Limb (tissue), 2 donors: ENCODE measurements around the gene ACTL7B.
"Not testable (repeated sequence)": the region's sequence is repeated elsewhere in the genome, so short reads cannot be mapped to it uniquely, and the experiment has no call there.

ENCODE experiments used
- DNase-seq, 2 donors: peaks; one replicate each; pipeline ENCODE4 v3.0.0-alpha.2; 2016; ENCODE audit errors: extremely low spot score in 2 of 2

The ACTL7B gene

DNA sequence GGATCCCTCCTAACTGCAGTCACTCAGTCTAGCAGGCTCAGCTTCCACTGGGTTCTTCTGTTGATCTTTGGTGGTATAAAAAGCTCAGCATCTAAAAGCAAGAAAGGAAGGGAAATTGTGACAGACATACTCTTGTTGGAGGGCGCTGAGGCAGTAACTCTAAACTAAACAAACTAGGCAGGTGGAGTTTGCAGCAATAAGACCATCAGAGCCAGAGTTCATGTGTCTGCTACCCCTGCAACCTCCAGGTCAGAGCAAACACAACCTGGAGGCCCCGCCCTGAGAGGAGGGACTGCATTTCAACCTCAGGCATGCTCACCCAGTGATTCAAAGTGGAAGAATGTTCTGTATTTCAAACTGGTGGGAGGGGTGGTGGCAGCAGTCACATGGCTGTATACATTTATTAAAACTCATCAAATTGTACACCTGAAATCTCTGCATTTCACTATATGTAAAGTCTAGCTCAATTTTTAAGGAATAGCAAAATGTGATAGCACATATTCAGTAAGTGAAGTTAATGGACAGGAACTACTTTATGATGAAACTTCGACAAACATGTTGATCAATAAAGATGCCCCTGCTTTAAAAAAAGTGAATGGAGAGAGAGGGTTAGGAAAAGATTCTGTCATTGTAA lies 13.4 kb upstream of the ACTL7B start:
- no peak for DNase-seq

DNA sequence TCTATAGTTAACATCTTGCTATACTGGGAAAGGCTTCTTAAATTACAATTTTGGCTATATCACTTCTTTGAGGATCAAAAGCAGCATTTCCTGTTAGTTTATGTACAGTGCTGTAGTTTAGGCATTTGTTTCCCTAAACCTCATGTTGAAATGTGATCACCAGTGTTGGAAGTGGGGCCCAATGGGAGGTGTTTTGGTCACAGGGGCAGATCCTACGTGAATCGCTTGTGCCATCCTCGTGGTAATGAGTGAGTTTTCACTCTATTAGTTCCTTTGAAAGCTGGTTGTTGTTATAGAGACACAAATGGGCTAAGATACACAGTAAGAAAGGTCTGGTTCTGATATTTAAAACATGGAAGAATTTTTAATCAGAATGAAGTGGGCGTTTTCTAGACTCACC lies 12.0 kb upstream of the ACTL7B start:
- DNase-seq, result no peak

DNA sequence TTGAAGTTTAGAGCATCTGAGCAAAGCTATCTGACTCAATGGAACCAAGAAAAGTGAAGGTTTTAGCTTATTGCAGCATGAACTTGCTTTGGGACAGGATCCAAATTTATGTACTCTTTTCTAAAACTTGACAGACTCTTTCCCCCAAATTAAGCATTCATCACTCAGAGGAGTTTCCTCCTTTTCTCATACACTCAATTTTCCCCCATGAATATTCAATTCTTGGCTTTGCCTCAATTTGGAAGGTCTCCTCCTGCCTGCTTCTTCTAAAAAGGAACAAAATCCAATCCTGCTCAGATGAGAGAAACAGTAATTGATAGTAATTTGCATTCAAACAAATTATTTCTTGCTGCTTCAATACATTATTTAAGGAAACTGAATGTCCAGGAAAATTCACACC lies 11.3 kb upstream of the ACTL7B start:
- DNase-seq, result no peak

DNA sequence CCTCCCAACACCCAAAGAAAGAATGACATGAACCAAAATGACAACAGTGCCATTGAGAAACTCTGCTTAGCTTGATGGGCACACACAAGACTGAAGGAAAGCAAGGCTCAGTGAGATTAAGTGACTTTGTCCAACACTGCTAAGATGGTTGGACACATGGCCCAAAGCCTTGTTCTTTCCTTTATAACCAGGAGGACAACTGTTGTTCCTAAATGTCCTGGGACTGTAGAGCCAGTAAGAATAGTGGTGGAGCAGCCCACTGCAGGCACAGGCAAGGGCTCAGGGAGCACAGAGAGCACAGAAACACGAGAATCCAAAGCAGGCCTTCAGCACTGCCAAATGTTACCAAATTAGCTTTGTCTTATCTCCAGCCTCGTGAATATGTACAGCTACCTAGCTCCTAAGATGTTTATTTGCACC lies 10.2 kb upstream of the ACTL7B start:
- DNase-seq, result no peak

DNA sequence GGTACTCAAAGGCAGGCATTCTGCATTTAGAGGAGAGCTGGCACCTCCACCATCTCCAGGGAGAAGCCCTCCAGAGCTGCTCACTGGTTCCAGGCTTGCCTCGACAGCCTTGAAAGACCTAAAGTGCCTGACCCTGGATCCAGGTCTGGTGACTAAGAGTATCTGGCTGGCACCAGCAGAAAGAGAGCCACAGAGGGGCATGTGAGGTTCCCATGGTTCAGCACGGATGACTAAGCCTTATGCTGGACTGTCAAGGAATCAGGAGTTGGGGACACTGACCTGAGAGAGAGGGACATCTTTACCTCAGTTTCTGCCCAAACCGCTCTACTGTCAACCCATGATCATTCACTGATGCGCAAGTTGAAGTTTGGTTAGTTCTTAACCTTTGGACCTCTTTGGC lies 9.3 kb upstream of the ACTL7B start:
- DNase-seq, result no peak

DNA sequence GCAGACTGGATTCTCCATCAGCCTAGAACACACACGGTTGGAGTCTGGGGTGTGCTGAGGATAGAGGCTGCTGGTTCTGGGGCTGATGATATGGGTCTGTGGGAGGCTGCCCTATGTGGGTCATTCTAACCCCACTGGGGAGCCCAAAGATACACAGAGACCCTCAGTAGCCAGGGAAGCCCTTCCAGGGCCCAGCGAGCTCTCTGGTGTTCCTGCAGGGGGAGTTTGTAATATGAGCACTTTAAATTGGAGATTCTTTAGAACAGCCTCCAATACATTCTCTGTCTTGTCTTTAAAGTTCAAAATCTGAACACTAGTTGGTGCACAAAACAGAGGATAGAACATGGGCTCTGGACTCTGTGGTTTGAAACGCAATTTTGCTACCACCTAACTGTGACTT lies 8.7 kb upstream of the ACTL7B start:
- no peak for DNase-seq

DNA sequence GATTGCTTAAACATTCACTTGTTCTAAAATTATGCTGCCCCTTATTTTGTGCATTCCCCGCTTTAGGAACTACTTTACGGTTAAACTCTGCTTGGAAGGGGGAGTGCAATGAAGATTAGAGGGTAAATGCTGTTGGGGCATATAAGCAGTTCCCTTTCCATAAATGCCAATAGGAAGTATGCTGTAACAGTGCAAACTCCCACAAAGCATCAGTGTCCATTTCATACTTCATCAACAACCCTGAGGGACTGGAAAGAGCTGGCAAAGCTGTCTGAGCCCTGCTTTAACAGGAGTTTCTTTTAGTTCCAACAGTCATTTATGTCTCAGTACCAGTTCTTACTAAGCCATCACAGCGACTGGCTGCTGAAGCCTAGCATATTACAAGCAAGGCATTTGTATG lies 8.1 kb upstream of the ACTL7B start:
- no peak for DNase-seq

DNA sequence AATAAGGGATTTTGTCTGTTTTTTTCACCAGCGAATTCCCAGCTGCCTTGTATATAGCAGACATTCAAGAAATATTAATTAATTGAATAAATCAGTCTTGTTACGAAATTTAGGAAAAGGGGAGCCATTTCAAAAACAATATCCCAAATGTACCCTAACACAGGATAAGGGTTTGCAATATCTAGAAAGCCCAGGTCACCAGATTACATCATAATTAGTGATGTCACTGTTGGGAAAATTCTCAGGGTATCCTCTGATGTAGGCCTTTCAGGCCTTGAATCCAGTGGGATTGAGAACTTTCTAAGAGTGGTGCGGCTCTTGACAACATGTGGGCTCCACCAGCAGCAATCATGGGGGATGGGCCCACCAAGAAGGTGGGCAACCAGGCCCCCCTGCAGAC lies 6.2 kb upstream of the ACTL7B start, which contains the start of gene ACTL7A:
Gene ACTL7A (plus strand): TSS at position 270 of the 400 bp plus-strand sequence. CDS start 57 bp downstream, at position 327.
- no peak for DNase-seq

DNA sequence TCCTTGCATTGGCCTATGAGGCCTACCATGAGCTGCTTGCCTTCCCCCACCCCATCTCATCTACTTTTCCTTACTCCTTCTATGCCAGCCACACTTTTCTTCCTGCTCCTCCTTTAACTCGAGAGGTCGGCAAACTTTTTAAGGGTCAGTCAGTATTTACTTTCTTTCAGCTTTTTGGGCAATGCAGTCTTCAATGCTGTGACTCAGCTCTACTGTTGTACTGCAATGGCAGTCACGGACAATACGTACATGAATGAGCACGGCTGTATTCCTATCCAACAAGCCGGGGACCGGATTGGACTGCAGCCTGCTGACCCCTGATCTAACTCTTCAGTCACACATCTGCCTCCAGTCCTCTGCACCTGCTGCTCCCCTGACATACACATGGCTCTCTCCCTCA lies 5.7 kb upstream of the ACTL7B start:
- DNase-seq, result no peak

DNA sequence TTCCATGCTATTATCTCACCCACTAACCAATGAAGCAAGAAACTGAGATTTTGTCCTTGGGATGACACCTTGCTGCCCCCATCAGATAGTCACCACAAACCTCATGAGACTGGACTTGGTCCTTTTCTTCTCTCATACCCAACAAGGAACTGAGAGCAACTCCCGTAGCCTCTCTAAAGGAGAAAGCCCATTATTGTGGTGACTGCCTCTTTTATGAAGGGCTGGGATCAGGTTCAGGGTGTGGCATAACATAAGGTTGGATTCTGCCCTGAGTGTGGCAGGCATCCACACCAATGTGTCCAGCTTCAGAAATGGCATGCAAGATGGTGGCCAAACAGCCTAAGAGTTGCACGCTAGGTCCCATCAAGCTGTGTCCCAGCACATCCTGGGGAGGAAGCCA lies 5.0 kb upstream of the ACTL7B start:
- DNase-seq, result no peak

DNA sequence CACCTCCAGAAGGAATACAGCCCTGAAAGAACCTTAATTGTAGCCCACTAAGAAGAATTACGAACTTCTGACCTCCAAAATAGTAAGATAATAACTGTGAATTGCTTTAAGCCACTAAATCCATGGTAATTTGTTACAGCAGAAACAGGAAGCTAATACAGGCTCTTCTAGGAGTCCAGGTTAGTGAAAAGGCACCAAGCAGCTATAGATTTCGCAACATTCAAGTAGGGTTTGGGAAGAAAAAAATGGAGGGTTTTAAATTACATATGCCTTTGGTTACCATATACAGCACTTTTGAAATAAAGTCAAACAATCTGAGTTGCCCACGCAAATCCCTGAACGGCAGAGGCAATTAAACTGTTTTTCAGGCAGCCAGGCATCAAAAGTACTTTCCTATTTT lies 4.6 kb upstream of the ACTL7B start:
- DNase-seq, result no peak

DNA sequence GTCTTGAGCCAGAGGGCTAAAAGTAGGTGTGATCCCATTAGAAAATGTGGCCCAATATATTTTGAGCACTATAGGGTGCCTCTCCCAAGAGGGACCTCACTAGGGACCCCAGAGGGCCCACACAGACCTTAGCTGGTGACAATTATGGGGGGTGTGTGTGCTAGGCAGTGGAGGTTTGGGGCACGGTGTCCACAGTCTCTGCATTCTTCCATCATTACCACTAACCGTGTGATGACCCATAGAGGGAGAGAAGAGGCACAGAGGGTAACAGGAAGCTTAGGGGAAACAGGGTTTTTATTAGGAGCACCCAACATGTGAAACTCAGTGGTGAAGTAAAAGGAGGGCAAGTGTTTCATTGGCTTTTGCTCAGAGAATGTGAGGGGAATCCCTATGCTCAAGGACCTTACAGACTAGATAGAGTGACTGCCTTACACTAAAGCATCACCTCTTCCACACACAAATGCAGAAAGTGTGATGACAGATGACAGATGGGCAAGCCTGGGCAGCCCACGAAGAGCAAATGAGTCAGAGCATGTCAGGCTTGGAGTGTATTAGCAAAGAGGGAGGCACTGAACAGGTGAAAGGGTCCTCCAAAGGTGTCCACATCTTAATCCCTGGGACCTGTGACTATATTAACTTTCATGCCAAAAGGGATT lies 3.8 kb upstream of the ACTL7B start:
- DNase-seq, result no peak

DNA sequence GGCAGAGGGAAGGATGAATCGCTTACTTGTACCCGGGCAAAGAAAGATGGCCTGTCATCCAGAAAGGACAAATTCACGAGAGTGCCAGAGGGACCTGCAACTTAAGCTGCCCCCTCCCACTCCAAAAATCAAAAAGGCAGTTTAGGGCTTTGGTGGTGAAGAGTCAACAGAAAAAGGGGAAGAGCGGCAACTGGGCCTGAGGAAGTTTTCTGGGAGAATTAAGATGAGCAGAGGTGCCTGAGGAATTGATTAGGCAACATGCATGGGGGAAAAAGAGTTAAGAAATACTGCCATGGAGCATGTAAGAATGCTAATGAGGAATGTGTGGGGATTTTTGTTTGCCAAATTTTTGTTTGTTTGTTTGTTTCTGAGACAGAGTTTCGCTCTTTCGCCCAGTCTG lies 1.8 kb upstream of the ACTL7B start:
- DNase-seq, result no peak

DNA sequence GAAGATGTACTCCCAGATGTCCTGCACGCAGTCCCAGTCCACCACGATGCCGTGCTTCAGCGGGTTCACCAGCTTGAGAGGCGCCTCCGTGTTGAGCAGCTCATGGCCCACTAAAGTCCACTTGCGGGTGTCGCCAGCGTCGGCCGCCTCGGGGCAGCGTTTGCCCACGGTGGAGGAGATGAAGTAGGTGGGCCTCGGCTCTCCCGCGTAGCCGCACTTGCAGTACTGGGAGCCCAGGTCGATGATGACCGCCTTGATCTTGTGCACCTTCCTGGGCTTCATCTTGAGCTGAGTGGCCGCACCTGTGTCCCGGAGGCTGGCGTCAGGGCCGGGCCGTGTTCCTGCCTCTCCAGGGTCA lies 278 bp downstream of the ACTL7B start:
- no peak for DNase-seq

DNA sequence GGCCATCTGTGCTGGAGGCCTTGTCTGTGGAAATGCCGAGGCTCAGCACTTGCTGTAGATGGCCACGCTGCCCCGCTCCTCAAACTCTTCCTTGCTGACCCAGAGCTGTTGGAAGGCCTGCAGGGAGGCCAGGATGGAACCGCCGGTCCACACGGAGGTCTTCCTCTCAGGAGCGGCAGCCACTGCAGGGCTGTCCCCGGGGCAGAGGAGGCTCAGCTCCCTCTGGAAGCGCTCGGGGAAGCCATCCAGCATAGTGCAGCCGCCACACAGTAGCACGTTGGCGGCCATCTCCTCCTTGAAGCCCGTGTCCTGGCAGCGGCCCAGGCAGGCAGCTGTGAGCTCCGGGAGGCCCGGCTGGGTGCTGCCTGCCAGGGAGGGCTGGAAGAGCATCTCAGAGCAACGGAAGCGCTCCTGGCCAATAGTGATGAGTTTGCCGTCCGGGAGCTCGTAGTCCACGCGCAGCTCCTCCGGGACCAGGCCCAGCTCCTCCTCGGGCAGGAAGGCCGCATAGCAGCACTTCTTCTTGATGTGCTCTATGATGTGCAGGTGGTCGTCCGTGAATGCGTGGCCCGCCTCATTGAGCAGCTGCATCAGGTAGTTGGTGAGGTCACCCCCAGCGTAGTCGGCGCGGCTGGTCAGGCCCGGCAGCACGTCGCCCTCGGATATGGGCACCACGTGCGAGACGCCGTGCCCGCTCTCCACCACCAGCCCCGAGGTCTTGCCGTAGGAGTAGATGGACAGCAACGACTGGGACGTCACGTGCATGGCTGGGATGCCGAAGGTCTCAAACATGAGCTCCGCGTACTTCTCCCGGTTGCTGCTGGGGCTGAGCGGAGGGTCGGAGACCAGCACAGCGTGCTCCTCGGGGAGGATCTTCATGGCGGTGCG lies 901 bp downstream of the ACTL7B start:
- DNase-seq, result no peak

DNA sequence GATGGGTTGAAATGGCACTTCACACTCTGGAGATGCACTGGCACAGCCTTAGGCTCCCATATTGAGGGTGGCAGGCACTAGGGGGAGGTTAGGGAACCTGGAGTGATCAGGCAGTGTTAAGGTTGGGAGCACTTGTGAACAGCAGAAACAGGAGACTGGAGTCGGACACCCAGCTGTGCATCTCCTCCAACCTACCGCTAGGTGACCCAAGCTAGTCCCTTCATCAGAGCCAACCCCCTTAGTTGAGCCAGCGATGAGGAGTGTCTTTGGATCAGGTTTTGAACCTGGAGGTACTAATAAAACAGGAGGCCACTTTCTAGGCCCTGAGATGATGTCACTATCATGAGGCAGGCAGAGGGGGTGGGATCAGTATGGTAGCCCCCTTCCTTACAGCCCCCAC lies 1.7 kb downstream of the ACTL7B start:
- DNase-seq, result no peak

DNA sequence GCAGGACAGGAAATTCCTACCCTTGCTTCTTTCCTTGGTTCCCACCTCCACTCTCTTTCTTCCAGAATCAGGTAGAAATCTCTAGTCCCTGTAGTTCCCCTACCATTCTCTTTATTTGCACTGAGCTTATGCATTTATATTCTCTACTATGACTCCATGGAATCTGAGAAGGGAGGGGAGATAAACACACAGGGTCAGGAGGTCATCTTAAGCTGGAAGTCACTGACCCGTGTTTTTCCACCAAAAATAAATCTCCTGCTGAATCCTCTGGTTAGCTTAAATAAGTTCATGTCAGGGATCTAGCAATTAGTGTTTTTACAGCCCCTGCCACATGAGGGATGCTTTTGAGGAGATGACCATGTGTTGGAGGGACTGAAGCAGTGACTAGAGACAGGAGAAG lies 3.7 kb downstream of the ACTL7B start:
- no peak for DNase-seq

DNA sequence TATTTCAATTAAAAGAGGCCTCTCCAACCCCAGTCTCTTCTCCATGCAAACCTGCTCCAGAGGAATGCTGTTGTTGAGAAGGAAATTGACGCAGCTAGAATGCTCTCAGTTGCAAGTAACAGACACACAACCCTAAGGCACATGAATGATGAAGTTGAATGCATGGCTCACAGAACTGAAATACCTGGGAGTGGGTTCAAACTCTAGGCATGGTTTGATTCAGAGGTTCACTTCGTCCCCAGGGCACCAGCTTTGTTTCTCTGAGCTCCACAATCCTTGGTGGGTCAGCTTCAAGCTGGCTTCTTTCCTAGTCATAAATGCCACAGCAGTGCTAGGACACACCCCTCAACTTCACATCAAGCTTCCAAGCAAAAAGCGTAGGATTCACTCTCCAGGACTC lies 4.6 kb downstream of the ACTL7B start:
- DNase-seq, result no peak

DNA sequence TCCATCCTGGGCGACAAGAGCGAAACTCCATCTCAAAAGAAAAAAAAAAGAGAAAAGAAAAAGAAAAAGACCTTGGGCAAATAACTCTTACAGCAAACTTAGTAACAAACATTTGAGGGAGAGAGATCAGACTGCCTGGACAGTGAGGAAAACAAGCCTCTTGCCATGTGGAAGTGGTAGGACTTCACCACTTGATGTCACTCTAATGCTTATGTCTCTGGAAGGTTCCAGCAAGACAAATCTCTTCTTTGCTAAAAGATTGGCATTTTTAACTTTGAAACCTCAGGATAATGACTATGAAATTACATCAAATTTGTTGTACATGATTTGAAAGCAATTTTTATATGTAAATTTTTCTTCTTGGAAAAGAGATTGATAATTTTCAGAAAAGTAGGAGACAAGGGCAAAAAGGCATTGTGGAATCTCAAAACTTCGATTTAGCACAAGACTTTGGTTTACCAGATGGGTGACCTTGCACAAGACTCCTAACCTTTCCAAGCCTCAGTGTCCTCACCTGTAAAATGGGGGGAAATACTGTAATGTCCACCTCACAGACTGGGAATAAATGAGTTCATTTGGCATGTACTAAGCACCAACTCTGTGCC lies 5.4 kb downstream of the ACTL7B start:
- no peak for DNase-seq

DNA sequence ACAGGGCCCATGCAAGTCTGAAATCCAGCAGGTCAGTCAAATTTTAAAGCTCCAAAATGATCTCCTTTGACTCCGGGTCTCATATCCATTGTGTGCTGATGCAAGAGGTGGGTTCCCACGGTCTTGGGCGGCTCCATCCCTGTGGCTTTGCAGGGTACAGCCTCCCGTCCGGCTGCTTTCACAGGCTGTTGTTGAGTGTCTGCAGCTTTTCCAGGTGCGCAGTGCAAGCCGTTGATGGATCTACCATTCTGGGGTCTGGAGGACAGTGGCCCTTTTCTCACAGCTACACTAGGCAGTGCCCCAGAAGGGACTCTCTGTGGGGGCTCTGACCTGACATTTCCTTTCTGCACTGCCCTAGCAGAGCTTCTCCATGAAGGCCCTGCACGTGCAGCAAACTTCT lies 7.5 kb downstream of the ACTL7B start:
- DNase-seq, result not testable (repeated sequence)

DNA sequence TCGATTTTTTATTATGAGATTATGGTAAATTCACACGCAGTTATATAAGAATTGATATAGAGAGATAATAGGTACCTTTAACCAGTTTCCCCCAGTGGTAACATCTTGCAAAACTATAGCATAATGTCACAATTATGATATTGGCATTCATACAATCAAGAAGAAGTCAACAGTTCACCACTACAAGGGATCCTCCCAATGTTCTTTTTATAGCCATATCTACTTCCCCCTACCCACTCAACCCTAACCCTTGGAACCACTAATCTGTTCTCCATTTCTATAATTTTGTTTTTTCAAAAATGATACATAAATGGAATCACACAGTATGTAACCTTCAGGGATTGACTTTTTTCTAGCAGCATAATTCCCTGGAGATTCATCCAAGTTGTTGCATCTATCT lies 9.8 kb downstream of the ACTL7B start:
- no peak for DNase-seq

DNA sequence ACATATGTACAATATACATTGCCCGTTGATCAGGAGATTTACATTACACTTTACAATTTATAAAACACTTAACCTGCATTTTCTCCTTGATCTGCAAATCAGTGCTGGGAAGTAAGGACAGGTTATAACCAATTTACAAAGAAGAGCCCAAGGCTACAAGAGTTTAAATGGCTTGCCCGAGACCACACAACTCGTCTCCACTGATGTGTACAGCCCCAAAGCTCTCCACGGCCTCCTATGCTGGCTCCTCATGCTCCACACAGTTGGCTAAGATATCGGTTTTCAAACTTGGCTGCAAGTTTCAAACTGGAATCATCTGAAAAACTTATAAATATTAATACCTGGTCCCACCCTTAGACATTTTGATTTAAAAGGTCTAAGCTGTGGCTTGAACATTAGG lies 10.3 kb downstream of the ACTL7B start:
- no peak for DNase-seq
